ENCODE data around the gene NDUFC1.

DNA sequence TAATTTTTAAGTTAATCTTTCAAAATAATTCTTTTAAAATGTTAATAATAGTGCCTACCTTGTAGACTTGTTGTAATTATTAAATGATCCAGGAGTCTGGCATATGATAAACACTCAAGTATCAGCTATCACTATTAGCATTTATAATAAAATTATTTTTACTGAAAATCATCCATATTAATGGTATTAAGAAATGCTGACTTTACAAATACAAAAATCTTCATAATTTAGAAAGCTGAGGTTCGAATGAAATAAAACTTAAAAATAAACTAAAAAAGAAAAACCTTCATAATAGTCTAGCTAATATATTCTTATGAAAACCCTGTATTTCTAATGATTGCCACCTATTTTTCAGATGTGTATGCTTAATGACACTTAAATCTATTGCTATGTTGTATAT, 27.5 kb downstream of the NDUFC1 start:
- TF ChIP-seq CTCF (IDR thresholded peaks at IDR 0.05) (no peak), POLR2A (IDR thresholded peaks at IDR 0.05) (no peak)

Measured in transverse colon (tissue), 3 donors.